HG03039 (cell line): ENCODE data around the gene TOM1.

Experiments
- ATAC-seq: cut with Tn5 transposase; IDR thresholded peaks from one replicate; pipeline ENCODE4 v1.9.1; 2021; ENCODE audit warnings: mild to moderate bottlenecking, moderate library complexity; ENCODE audit not compliant: unreplicated experiment

TOM1 gene

GRCh38 chr22:35322893-35323292, 23.2 kb downstream of the TOM1 start:
- no peak for ATAC-seq

GRCh38 chr22:35323305-35323704, 23.6 kb downstream of the TOM1 start:
- no peak for ATAC-seq

GRCh38 chr22:35324067-35324466, 24.4 kb downstream of the TOM1 start:
- ATAC-seq: no peak

GRCh38 chr22:35324762-35325161, 25.1 kb downstream of the TOM1 start:
- ATAC-seq: no peak

GRCh38 chr22:35325209-35325608, 25.5 kb downstream of the TOM1 start:
- no peak for ATAC-seq

GRCh38 chr22:35326854-35327562, 27.3 kb downstream of the TOM1 start:
- no peak for ATAC-seq

GRCh38 chr22:35327690-35328471, 28.2 kb downstream of the TOM1 start:
- ATAC-seq: no peak

GRCh38 chr22:35328472-35328885, 28.8 kb downstream of the TOM1 start:
- ATAC-seq: no peak

GRCh38 chr22:35329114-35329847, 29.6 kb downstream of the TOM1 start:
- ATAC-seq: no peak

- no peak for ATAC-seq
These were observed 30.7 kb downstream of the TOM1 start for GRCh38 chr22:35330258-35330861.

- ATAC-seq: no peak
These were observed 32.6 kb downstream of the TOM1 start for GRCh38 chr22:35332278-35332677.

GRCh38 chr22:35333220-35333619, 33.5 kb downstream of the TOM1 start:
- no peak for ATAC-seq

- no peak for ATAC-seq
These were observed 34.3 kb downstream of the TOM1 start for GRCh38 chr22:35334004-35334403.

- ATAC-seq: no peak
These were observed 35.8 kb downstream of the TOM1 start for GRCh38 chr22:35335468-35335867.

- no peak for ATAC-seq
These were observed 36.5 kb downstream of the TOM1 start for GRCh38 chr22:35335936-35336781.

- ATAC-seq: no peak
These were observed 38.2 kb downstream of the TOM1 start for GRCh38 chr22:35337932-35338331.

- no peak for ATAC-seq
These were observed 41.6 kb downstream of the TOM1 start for GRCh38 chr22:35341090-35341874.

GRCh38 chr22:35342390-35342789, 42.7 kb downstream of the TOM1 start:
- no peak for ATAC-seq

- ATAC-seq: no peak
These were observed 44.2 kb downstream of the TOM1 start for GRCh38 chr22:35343664-35344550.
